HAP-1 (cell line): ENCODE data around the gene NUFIP2.

Source experiments
- DNase-seq, 2 experiments: peaks; one replicate each; pipeline ENCODE4 v3.0.0-alpha.2; 2016 to 2020; ENCODE audit warnings: low spot score in 2 of 2
- H3K27me3 ChIP-seq: fragments of 250-450 bp; sonication (Bioruptor Pico); 2 replicates; pipeline ENCODE4 v1.5.1; 2020; ENCODE audit warnings: low read depth, mild to moderate bottlenecking, moderate library complexity
- H3K36me3 ChIP-seq: fragments of 250-450 bp; sonication (Bioruptor Pico); replicated peaks from 2 replicates; pipeline ENCODE4 v1.5.1; 2020; ENCODE audit warnings: mild to moderate bottlenecking
- H3K4me1 ChIP-seq: fragments of 250-450 bp; sonication (Bioruptor Pico); 2 replicates; pipeline ENCODE4 v1.5.1; 2020; ENCODE audit warnings: mild to moderate bottlenecking
- H3K4me3 ChIP-seq: fragments of 250-450 bp; sonication (Bioruptor Pico); 2 replicates; pipeline ENCODE4 v1.5.1; 2020; ENCODE audit warnings: mild to moderate bottlenecking, moderate library complexity
- H3K9me3 ChIP-seq: fragments of 250-450 bp; sonication (Bioruptor Pico); 2 replicates; pipeline ENCODE4 v1.5.1; 2020; ENCODE audit warnings: mild to moderate bottlenecking, moderate library complexity
- in situ Hi-C: fragments of 300-500 bp; cut with MboI; formaldehyde crosslinking; loops from 3 replicates; pipeline ENCODE4 v1.14.3; 2020; ENCODE audit warnings: low sequenced_read_pairs, inconsistent platforms, mixed read lengths

The NUFIP2 gene

GRCh38 chr17:29215174-29215573 is 78.8 kb downstream of the NUFIP2 start:
- H3K36me3 ChIP-seq: no peaks in the 10 kb centered on the region
- H3K27me3 ChIP-seq: no peaks in the 10 kb centered on the region
- in situ Hi-C loops: no loop called here
- peaks cover 9% of the 10 kb centered on the region for H3K4me1 ChIP-seq
- H3K4me3 ChIP-seq: no peak overlapping the region
- no peaks in the 10 kb centered on the region for H3K9me3 ChIP-seq
- no peak for DNase-seq

- no peaks in the 10 kb centered on the region for H3K27me3 ChIP-seq
- H3K9me3 ChIP-seq: no peaks in the 10 kb centered on the region
- in situ Hi-C loops: no loop called here
- DNase-seq: no peak
- H3K4me1 ChIP-seq: peaks cover 5% of the 10 kb centered on the region
- H3K36me3 ChIP-seq: no peaks in the 10 kb centered on the region
- no peak overlapping the region for H3K4me3 ChIP-seq
Measured at GRCh38 chr17:29214215-29215146, 79.5 kb downstream of the NUFIP2 start.

- H3K9me3 ChIP-seq: no peaks in the 10 kb centered on the region
- in situ Hi-C loops: no loop called here
- H3K4me3 ChIP-seq: no peak overlapping the region
- no peaks in the 10 kb centered on the region for H3K4me1 ChIP-seq
- H3K27me3 ChIP-seq: no peaks in the 10 kb centered on the region
- DNase-seq: no peak
- H3K36me3 ChIP-seq: no peaks in the 10 kb centered on the region
Measured at GRCh38 chr17:29212681-29213121, 81.2 kb downstream of the NUFIP2 start.

- Histone ChIP-seq H3K27me3 (no peaks in the 10 kb centered on the region), H3K4me1 (no peaks in the 10 kb centered on the region)
- in situ Hi-C loops: no loop called here
Measured at GRCh38 chr17:29212094-29212631, 81.8 kb downstream of the NUFIP2 start.

GRCh38 chr17:29210879-29211278 is 83.1 kb downstream of the NUFIP2 start:
- in situ Hi-C loops: no loop called here
- H3K4me1 ChIP-seq: no peaks in the 10 kb centered on the region

More at GRCh38 chr17:29212094-29212631, 81.8 kb downstream of the NUFIP2 start:
- Histone ChIP-seq H3K36me3 (no peaks in the 10 kb centered on the region), H3K9me3 (no peaks in the 10 kb centered on the region), H3K4me3 (no peak overlapping the region)
- DNase-seq: no peak

GRCh38 chr17:29209073-29209472 is 84.9 kb downstream of the NUFIP2 start:
- no peak for DNase-seq
- no peaks in the 10 kb centered on the region for H3K36me3 ChIP-seq
- in situ Hi-C loops: no loop called here
- H3K9me3 ChIP-seq: no peaks in the 10 kb centered on the region
- no peaks in the 10 kb centered on the region for H3K27me3 ChIP-seq
- no peak overlapping the region for H3K4me3 ChIP-seq
- H3K4me1 ChIP-seq: no peaks in the 10 kb centered on the region

More at GRCh38 chr17:29210879-29211278, 83.1 kb downstream of the NUFIP2 start:
- no peak overlapping the region for H3K4me3 ChIP-seq
- no peaks in the 10 kb centered on the region for H3K9me3 ChIP-seq
- DNase-seq: no peak
- H3K36me3 ChIP-seq: no peaks in the 10 kb centered on the region
- H3K27me3 ChIP-seq: no peaks in the 10 kb centered on the region

GRCh38 chr17:29207975-29208374 is 86.0 kb downstream of the NUFIP2 start:
- H3K27me3 ChIP-seq: no peaks in the 10 kb centered on the region
- no peak for DNase-seq
- H3K36me3 ChIP-seq: no peaks in the 10 kb centered on the region
- no peaks in the 10 kb centered on the region for H3K4me1 ChIP-seq
- in situ Hi-C loops: no loop called here
- no peaks in the 10 kb centered on the region for H3K9me3 ChIP-seq
- no peak overlapping the region for H3K4me3 ChIP-seq
